IPS-NIHi7 (cell line): ENCODE data around the gene GUCA2A.

Experiments used
- DNase-seq: peaks from one replicate; pipeline ENCODE4 v3.0.0; 2012; ENCODE audit warnings: mixed read lengths; ENCODE audit errors: extremely low spot score

Gene GUCA2A

DNA sequence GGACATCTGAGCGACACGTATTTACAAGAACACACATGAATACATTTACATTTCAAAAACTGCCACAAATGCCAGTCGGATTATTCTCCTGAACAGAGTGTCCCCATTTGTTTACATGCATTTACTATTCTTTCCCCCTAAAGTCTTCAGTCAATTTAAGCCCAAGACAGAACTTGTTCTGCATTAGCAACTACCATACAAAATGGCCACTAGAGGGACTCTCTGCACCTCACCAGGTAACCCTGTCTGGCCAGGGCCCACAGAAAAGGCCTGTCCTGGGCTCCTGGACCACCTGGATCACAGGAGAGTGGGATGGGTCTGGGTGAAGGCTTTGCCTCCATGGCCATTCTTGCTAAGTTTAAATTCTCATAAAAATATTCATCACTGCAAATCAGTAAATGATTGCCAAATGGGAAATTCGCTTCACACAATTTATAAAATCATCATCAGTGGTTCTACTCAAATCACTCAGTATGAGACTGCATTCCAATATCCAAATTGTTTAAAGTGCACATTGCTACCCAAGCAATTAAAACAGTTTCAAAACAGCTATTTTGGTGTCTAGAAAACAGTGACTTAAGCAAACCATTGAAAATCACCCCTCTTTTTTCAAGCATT lies 12.5 kb upstream of the GUCA2A start:
- peak; percentile 74 for DNase-seq

DNA sequence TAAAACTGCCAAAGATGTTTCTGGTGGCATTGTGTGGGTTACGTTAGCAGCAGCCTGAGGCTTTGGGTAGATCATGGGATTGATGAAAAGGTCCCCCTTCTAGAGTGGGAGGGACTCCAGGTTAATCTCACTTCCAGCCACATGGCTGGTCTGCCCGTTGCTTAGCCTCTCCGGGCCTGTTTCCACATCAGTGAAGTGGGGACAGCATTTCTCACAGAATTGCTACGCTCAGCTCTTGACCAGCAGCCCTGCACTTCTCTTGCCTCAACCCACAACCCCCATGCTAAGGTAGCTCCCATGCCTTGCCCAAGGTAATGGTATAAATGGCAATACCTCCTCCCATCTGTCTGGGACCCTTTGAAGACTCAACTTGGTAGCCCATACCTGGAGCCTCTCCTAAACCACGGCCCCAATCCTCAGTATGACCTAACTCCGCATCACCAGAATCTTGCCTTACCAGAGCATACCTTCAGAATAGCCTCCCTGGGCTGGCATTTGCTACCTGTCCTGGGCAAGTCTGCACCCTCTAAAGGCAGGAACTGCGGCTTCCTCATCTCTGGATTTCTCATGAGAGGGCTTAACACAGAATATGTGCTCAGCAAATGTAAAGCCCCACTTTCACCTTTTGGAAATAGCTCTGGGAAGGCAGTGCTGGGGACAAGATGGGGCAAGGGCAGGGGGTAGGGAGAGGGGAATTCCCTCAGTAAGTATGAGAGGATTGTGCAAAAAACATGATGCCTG lies 10.9 kb upstream of the GUCA2A start:
- DNase-seq = no peak

DNA sequence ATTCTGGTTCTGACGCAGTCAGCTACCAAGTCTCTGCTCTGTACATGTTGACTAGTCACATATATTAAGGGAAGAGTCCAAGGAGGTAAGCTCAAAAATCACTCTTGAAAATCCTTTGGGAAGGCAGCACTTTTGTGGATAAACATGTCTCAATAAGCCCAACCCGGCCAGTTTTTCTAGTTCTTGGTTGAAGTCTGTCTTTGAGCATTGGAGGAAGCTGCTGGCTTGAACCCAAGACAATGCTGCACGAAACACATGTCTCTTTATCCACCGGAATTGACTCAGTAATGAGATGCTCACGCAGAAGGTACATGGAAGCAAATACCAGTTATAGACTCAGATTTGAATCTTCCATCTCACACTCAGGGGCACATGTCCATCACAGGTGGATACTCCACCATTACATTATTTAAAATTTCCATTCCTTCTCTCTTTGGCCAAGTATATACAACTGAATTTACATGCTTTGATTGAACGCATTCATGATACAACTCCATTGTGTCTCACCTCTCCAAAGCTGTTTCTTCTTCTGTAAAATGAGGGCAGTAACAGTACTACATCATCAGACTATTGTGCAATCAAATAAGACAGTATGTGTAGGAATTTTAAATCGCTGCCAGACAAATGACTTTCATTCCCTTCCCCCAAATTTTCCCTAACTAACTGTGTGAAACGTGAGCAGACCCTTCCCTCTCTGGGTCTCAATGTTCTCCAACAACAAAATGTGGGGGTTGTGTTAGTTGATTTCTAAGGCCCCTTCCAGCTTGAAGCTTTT lies 9.6 kb upstream of the GUCA2A start:
- DNase-seq = no peak

DNA sequence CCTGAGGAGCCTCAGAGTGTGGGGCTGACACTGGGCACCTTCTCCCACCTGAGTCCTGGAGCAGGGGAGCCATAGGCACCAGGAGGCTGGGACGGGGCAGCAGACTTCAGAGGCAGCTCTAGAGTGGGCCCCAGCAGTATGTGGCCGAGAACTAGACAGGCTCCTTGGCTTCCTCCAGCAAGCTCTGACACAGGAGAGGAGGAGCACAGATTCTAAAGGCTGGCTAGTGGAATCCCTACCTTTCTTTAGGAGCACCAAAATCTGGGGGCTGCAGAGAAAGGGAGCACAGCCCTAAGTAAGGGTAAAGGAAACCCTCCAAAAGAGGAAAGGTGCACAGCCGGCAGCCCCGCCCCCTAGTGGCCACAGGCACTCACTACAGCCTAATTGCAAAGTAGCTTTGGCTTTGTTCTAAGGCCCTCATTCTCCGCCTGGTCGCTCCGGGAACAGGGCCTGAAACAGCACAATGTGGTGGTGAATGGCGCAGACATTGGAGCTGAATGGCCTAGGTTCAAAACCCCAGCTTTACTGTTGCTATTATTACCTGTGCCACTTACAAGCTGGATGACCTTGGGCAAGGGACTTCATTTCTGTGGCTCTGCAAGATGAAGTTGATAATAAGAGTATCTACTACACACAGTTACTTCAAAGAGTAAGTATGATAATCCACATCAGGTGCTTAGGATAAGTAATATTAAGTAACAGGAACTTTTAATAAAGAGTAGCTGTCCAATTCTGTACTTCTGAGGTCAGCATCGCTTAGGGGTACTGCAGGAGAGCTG lies 8.8 kb upstream of the GUCA2A start:
- peak; percentile 89 for DNase-seq

DNA sequence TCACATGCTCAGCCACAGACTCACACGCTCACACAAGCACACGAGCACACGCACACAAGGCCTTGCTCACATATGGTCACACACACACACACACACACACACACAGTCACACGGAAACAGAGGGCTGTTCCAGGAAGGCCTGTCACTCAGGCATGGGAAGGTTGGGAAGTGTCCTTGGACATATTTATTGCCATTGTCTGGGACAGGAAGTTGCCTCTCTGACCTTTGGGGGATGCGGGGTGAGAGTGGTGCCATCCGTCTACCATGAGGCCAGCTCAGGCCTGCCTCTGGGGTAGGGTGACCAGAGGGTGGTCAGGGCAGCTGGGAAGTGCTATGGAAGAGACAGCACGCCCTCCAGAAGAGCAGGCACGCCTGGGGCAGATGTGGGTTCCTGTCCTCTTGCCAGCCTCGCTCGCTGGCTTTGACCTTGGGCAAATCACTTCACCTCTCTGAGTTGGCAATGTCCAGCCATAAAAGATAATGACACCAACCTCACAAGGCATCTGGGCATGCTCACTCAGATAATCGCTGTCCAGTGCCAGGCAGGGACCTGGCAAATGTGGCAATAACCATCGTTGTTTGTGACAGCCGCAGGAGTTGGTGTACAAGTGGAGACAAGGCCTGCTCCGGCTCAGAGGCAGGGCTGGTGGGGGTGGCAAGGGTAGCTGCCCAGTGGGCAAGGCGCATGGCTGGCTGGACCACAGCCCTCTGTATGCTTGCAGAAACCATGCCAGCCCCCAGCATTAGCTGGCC lies 8.0 kb upstream of the GUCA2A start:
- no peak for DNase-seq

DNA sequence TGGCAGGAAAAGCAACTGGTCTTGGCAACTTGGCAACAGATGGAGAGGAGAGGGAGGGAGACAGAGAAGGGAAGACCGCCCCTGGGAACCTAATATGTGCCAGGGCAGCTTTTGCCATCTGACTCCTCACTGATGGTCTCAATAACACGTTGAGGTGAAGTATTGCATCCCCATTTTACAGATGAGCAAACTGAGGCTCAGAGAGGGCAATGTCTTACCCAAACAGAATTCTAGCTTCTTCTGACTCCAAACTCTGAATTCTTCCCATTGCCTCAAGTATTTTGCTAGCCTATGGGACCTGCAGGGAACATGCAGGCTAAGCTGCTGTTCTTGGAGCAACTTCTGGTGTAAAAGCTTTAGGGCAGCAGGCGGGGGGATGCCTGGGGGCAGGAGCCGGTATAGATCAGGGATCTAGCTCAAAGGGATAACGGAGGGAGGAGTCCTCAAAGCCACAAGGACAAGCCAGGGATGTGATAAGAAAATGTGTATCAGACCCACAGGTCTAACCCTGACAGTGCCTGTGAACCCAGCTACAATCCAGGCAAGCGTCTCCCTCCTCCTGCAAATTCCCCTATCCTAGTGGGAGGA lies 7.2 kb upstream of the GUCA2A start:
- DNase-seq = no peak

DNA sequence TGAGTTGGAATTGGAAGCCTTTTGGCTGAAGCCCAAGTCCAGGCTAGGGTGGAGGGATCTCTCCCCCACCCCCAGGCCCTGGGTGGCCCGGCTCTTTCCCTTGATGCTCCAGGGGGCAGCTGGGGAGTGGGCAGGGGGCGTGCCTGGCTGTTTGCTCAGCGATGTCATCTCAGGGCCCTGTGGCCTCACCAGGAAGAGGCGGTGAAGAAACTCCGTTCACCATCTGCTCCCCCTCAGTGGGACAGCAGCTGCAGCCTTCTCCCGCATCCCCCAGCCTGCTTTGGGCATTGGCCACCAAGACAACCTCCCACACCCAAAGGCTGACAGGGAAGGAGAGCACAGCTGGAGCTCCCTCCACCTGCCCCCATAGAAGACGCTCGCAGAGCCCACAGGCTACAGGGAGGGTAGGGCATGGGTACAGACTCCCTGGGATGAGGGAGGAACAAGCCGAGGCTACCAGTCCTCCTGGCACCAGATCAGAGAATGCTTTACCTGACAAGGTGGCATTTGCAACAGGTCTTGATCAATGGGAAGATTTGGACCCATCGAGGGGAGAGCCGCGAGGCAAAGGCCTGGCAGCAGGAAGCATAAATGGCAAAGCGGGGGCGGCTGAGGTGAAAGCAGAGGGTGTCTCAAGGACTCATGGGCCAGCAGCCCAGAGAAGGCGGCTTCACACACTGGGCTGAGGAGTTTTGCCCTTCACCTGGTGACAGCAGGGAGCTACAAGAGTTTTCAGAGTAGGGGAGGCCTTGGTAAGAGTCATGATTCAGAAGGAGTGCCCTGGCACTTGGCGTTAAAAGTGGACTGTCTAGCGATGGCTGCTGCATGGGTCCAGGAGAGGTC lies 6.5 kb upstream of the GUCA2A start:
- no peak for DNase-seq

DNA sequence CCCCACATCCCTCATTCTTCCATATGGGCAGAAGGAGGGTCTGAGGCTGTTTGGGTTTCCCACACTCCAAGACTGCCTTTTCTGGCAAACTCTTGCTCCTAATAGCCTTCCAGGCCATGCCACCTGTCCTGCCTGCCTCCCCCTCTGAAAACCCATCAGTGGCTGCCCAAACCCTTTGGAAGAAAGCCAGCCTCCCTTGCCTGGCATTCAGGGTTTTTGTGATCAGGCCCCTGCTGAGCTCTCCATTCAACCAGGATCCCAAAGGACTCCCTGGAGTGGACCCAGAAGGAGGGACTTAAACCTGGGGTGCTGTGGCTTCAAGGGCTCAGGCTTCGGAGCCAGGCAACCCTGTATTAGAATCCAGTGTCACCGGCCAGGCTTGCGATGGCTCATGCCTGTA lies 4.2 kb upstream of the GUCA2A start:
- DNase-seq = no peak

DNA sequence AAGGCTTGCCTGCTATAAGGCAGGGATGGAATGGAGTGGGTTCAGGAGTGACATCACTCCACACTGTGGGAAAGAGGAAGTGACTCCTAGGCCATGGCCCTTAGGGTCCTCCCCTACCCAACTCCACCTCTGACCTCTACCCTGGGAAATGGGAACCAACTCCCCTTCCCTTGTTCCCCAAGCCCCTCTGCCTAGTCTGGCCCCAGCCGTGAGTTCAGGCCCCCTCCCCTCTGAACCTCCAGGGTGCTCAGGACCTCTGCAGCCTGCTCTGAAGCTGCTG lies 3.8 kb upstream of the GUCA2A start:
- no peak for DNase-seq

DNA sequence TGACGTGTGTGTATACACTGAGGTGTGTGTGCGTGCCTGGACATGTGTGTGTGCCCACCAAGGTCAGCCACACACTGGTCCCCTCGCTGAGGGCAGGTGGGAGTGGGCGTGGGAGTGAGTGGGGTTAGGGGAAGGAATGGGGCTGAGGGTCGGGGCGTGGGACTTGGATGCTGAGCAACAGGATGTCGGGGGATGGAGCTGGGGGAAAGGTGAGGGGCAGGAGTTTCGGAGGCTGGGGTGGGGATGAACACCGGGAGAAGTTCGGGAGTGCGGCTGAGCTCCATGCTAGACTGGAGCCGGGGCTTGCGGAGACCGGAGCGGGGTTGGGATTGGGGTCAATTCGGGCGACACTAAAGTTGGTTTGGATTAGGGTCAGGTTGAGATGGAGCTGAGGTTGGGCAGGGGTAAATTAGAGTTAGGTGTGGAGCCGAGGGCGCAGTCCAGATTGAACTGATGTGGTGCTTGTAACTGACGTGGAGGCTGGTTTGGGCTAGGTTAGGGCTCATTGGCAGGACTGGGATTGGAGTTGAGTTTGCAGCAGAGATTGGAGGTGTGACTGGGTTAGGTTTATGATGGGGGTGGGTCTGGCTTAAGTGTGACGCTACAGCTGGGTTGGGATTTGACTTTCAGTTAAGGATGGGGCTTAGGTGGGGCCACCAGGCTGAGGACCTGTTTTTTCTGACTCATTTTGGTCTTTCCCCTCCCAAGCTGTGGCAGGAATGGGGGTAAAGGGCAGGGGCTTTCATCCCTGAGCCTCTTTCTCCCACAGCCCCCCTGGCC lies 3.3 kb upstream of the GUCA2A start:
- no peak for DNase-seq

DNA sequence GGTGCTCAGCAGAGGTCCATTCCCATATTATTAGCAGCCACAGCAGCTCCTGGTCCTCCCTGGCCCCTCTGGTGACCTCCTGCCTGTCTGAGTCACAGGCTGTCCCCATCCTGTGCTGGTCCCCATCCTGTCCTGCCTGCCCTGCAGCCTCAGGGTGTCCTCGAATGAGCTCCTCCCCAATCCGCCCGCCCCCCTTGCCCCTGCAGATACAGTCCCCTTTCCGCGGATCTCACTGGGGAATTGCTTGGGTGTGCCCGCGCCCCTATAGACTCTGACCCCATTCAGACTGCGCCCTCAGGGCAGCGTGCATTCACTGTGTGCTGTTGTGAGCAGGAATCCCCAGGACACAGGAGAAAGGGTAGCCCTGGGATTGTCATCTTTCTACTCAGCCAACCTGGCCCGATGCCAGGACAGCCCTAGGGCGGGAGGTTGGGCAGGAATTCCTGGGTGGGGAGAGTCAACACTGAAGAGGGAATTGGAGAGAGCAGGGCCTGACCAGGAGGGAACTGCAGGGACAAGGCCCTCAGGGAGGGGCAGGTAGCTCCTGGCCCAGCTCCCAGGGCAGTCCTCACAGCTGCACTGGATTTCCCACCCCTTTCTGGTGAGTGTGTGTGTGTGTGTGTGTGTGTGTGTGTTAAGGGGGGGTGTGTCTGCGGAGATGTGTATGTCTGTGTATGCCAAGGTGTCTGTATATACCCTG lies 1.1 kb upstream of the GUCA2A start:
- no peak for DNase-seq

DNA sequence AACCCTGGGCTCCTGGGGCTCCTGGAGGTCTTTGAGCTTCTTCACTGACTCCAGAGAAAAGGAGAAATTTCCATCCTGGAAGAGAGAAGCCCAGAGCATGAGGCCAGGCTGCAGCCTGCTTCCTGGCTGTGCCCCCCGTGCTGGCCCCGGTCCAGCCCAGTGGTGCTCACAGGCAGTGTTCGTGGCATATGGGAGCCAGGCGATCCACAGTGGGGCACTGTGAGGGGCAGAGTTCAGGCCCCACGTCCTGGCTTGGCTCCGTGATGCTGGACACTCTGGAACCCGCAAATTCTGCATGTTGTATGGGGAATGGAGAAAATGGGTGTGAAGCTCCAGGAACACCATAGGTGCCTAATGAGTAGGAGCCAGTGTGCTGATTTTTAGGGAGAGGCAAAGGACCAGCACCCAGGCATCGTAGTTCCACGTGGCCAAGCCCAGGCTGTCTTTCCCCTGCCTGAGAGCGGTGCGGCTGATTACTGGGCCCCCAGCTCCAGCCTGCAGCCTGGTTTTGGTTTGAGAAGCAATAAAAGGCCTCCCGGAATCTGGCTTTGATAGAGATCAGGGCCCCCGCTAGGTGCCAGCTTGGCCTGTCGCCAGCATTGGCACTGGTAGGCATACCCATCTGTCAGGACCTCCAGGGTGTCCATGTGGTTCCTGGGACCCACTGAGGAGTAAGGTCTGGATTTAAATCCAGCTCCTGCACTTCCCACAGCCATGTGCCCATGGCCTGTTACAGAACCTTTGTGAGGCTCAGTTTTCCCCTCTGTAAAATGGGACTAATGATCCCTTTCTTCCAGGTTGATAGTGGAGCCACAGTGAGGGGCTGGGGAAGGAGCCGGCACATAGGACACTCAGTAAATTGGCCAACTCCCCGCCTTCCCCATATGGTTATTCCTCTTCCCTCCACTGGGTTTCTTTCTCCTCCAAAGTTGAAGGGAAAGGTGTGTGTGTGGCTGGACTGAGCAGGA lies 725 bp downstream of the GUCA2A start:
- no peak for DNase-seq

DNA sequence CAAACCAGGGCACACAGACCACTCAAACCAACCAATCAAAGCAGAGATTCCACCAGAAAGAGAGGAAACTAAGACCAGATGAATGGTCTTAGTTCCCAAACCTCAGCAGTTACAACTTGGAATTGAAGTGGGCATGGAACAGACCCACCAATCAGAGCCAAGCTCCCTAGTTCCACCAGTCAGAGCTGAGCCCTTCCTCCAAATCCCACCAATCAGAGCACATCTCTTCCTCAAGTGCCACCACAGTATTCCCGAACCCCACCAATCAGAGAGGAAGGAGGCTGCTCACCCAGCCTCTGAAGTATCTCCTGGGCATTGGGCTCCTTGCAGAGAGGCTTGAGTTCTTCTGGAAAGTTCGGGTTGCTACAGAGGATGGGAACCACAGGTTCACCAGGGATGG lies 1.4 kb downstream of the GUCA2A start:
- no peak for DNase-seq

DNA sequence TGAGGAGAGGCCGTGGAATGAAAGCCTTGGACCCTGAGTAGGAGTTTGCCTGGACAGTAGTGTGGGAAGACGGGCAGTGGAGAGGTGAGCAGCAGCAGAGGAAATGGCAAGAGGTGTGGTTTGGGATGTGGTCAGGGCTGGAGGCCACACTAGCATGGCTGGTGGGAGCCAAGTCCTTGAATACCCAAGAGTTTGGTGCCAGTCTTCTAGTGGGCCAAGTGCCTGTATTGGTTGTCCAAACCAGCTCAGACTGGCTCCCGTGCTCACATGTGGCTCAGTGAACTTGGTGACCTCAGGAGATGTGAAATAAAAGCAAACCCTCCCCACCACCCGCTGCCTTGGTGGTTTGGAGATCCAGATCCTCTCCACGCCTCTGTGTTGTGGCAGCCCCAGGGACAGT lies 2.4 kb downstream of the GUCA2A start:
- no peak for DNase-seq

DNA sequence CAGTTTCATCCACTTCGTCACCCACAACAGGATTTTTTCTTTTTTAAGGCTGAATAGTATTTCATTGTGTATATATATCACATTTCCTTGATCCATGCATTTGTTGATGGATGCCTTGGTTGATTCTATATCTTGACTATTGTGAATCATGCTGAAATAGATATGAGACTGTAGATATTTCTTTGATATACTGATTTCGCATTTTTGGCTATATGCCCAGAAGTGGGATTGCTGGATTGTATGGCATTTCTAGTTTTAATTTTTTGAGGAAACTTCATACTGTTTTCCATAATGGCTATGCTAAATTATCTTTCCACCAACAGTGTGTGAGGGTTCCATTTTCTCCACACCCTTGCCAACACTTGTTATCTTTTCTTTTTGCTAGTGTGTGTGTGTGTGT lies 6.4 kb downstream of the GUCA2A start:
- DNase-seq = no peak

DNA sequence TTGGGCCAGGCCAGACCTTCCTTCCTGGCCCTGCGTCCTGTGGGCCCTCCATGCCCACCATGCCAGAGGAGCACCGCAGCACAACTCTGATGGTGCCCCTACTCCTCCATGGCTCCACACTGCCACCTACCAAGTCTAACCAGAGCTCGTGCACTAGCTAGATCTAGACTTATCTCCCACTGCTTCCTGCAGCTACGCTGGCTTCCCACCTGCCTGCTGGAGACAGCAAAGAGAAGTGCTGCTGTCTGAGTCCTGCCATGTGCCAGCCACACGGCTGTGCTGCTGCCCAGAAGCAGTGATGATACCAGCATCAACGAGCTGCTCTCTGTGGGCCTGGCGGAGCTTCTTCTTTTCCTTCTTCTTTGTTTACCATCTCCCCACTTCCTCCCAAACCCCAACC lies 6.9 kb downstream of the GUCA2A start:
- DNase-seq = no peak

DNA sequence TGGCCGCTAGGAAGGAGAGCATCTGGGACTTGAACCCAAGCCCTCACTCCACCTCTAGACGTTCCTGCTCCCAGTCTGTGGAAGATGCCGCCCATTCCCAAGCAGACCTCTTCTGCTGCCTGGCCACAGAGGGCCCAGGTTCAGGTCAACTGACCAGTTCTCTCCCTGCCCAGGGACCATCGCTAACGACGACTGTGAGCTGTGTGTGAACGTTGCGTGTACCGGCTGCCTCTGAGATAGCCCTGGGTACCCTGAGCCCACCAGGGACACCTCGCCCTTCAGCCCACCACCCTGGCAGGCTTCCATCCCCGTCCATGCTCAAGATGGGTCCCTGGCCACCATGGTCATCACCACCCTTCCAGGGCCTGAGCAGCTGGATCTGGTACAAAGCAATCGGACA lies 9.2 kb downstream of the GUCA2A start:
- DNase-seq = no peak

DNA sequence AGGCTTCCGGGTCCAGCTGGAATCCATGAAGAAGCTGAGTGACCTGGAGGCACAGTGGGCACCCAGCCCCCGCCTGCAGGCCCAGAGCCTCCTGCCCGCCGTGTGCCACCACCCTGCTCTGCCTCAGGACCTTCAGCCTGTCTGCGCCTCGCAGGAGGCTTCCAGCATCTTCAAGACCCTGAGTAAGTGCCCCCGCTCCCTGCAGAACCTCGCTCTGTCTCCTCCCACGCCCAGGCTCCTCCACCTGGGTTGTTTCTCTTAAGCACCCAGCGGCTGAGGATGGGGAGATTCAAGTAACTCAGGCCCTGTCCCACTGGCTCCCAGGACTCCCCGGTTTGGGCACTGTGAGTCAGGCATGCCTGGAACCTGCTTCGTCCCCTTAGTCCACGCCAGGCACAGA lies 9.9 kb downstream of the GUCA2A start:
- DNase-seq = no peak
